HEK293 (cell line): ENCODE data around the gene CLIP3.

Experiments used
- CTCF ChIA-PET: fragments of 350-600 bp; formaldehyde crosslinking; extraction: SDS; loops from one replicate; lab custom pipeline; 2021; ENCODE audit warnings: antibody characterized with exemption; lab: Yijun Ruan, JAX
- POLR2A ChIA-PET: fragments of 300-600 bp; formaldehyde crosslinking; extraction: SDS; loops from one replicate; lab custom pipeline; 2020; ENCODE audit warnings: antibody characterized with exemption, inconsistent platforms; lab: Yijun Ruan, JAX
- H3K27ac ChIP-seq: fragments of 200-500 bp; sonication (Bioruptor generic); 2 replicates; pipeline ENCODE4 v1.5.1; 2014; ENCODE audit warnings: low read depth, low read length, control low read depth, inconsistent platforms; ENCODE audit errors: extremely low read depth
- H3K36me3 ChIP-seq, 2 experiments: fragments of 200-500 bp in 1 of 2; sonication (Bioruptor generic) in 1 of 2; 1 replicate in 1 of 2; 2 replicates in 1 of 2; pipeline ENCODE4 v1.5.1; 2014 to 2017; ENCODE audit warnings: inconsistent platforms in 2 of 2, low read length in 2 of 2; ENCODE audit not compliant: control insufficient read depth in 2 of 2, insufficient read depth in 1 of 2
- H3K4me1 ChIP-seq: fragments of 200-500 bp; sonication (Bioruptor generic); 2 replicates; pipeline ENCODE4 v1.5.1; 2014; ENCODE audit warnings: mild to moderate bottlenecking, low read length, inconsistent platforms; ENCODE audit not compliant: control insufficient read depth, insufficient read depth
- H3K4me3 ChIP-seq: 2 replicates; pipeline ENCODE4 v1.5.1; 2011; ENCODE audit warnings: low read depth, mild to moderate bottlenecking, control low read depth, low read length, moderate library complexity
- H3K9me3 ChIP-seq: fragments of 200-500 bp; sonication (Bioruptor generic); 2 replicates; pipeline ENCODE4 v1.5.1; 2014; ENCODE audit warnings: low read depth, low read length, inconsistent platforms; ENCODE audit not compliant: control insufficient read depth, insufficient read depth
- ATF2 ChIP-seq: fragments of 450-650 bp; formaldehyde crosslinking; IDR thresholded peaks from 2 replicates; pipeline ENCODE4 v1.5.1; 2016; ENCODE audit warnings: missing biosample characterization, missing genetic modification characterization, low read depth
- MYNN ChIP-seq: fragments of 450-650 bp; formaldehyde crosslinking; IDR thresholded peaks from 2 replicates; pipeline ENCODE4 v1.5.1; 2016; ENCODE audit warnings: missing biosample characterization, missing genetic modification characterization, borderline replicate concordance
- PBX3 ChIP-seq: sonication (generic); formaldehyde crosslinking; IDR thresholded peaks from 2 replicates; pipeline ENCODE4 v1.8.1; 2022; ENCODE audit warnings: mild to moderate bottlenecking, moderate library complexity, missing genetic modification reagents
- ZBTB8A ChIP-seq: fragments of 450-650 bp; formaldehyde crosslinking; IDR thresholded peaks from 2 replicates; pipeline ENCODE4 v1.5.1; 2016; ENCODE audit warnings: missing biosample characterization, missing genetic modification characterization
- ZNF311 ChIP-seq: fragments of 450-650 bp; formaldehyde crosslinking; IDR thresholded peaks from 2 replicates; pipeline ENCODE4 v1.5.1; 2017; ENCODE audit warnings: missing biosample characterization, missing genetic modification characterization, borderline replicate concordance
- ZNF423 ChIP-seq: fragments of 450-650 bp; formaldehyde crosslinking; IDR thresholded peaks from 2 replicates; pipeline ENCODE4 v1.5.1; 2016; ENCODE audit warnings: missing biosample characterization, missing genetic modification characterization
- ZNF776 ChIP-seq: fragments of 450-650 bp; formaldehyde crosslinking; IDR thresholded peaks from 2 replicates; pipeline ENCODE4 v1.5.0; 2017; ENCODE audit warnings: missing biosample characterization, missing genetic modification characterization, borderline replicate concordance
- ZNF785 ChIP-seq: fragments of 450-650 bp; formaldehyde crosslinking; IDR thresholded peaks from 2 replicates; pipeline ENCODE4 v1.5.1; 2016; ENCODE audit warnings: missing biosample characterization, missing genetic modification characterization

Gene CLIP3

GRCh38 chr19:35966771-35967170 lies 65.9 kb downstream of the CLIP3 start:
- no peak overlapping the region for H3K27ac ChIP-seq
- no peaks in the 10 kb centered on the region for H3K9me3 ChIP-seq
- ChIA-PET CTCF (interaction anchor here (0.5 to 1.7 kb wide), 3 partner anchors 9 to 15 kb away, joined by 4 to 9 read pairs (median 4); no protein-coding TSS in a partner anchor), POLR2A (interaction anchor here (1.1 to 1.4 kb wide), 2 partner anchors 9 to 21 kb away, joined by 3 read pairs; no protein-coding TSS in a partner anchor)
- H3K4me3 ChIP-seq, result no peak overlapping the region
- no peaks in the 10 kb centered on the region for H3K4me1 ChIP-seq
- TF ChIP-seq ATF2 (tag by site-specific recombination), result no peak
- no peak for TF ChIP-seq ZNF423 (tag by site-specific recombination)
- no peak for TF ChIP-seq ZNF311 (tag by site-specific recombination)
- no peak for TF ChIP-seq MYNN (tag by site-specific recombination)
- no peak for TF ChIP-seq ZNF785
- no peak for TF ChIP-seq ZNF776 (tag by site-specific recombination)
- TF ChIP-seq ZBTB8A (tag by site-specific recombination), result no peak
- no peak for TF ChIP-seq PBX3 (CRISPR knock-in tag)
- no peaks in the 10 kb centered on the region; a peak in 1 of 3 replicates for H3K36me3 ChIP-seq
